SK-N-SH (cell line): ENCODE measurements around the gene GNS. TPM values are rescaled to one million over a fixed set of nuclear protein-coding genes. Genes with fewer than 3 reads are reported as not detected.

Experiments used
- CTCF ChIA-PET: fragments of 300-600, 350-600 bp; formaldehyde crosslinking; extraction: SDS; loops from one replicate; lab custom pipeline; 2021; lab: Yijun Ruan, JAX
- POLR2A ChIA-PET: fragments of 350-600 bp; sonication (Branson Sonifier 250); formaldehyde crosslinking; extraction: SDS; loops from one replicate; lab custom pipeline; 2020; ENCODE audit warnings: antibody characterized with exemption, inconsistent platforms; lab: Yijun Ruan, JAX
- DNase-seq: peaks from one replicate; pipeline ENCODE4 v3.0.0; 2012
- H2AFZ ChIP-seq: fragments of 200-600 bp; sonication (generic); 2 replicates; pipeline ENCODE4 v1.8.1; 2016; ENCODE audit warnings: antibody characterized with exemption, mild to moderate bottlenecking, low read depth
- H3F3A ChIP-seq: fragments of 200-600 bp; sonication (generic); replicated peaks from 2 replicates; pipeline ENCODE3; 2016; ENCODE audit warnings: antibody characterized with exemption, mild to moderate bottlenecking; ENCODE audit not compliant: insufficient read depth
- H3K27ac ChIP-seq, 2 experiments: fragments of 200-500 bp in 1 of 2; fragments of 200-600 bp in 1 of 2; sonication (Bioruptor generic) in 1 of 2; sonication (generic), shearing (Covaris generic) in 1 of 2; 2 replicates each; pipeline versions ENCODE4 v1.5.1 to v1.6.1; 2014 to 2016; ENCODE audit warnings: low read depth in 2 of 2, inconsistent platforms in 1 of 2, low read length in 1 of 2, mild to moderate bottlenecking in 1 of 2, mixed read lengths in 1 of 2
- H3K27me3 ChIP-seq: fragments of 200-600 bp; sonication (generic), shearing (Covaris generic); 2 replicates; pipeline ENCODE4 v1.6.1; 2016; ENCODE audit warnings: mixed run types; ENCODE audit not compliant: insufficient read depth
- H3K36me3 ChIP-seq, 2 experiments: fragments of 200-500 bp in 1 of 2; fragments of 200-600 bp in 1 of 2; sonication (Bioruptor generic) in 1 of 2; sonication (generic) in 1 of 2; replicated peaks in 1 of 2; 2 replicates each; pipeline versions ENCODE3 to v1.5.1; 2014 to 2016; ENCODE audit warnings: low read length in 1 of 2, mild to moderate bottlenecking in 1 of 2; ENCODE audit not compliant: insufficient read depth in 2 of 2, control insufficient read depth in 1 of 2
- H3K4me1 ChIP-seq, 2 experiments: fragments of 200-500 bp in 1 of 2; fragments of 200-600 bp in 1 of 2; sonication (Bioruptor generic) in 1 of 2; sonication (generic), shearing (Covaris generic) in 1 of 2; 2 replicates each; pipeline versions ENCODE4 v1.5.1 to v1.6.1; 2014 to 2016; ENCODE audit warnings: low read depth in 1 of 2, low read length in 1 of 2, mixed run types in 1 of 2; ENCODE audit not compliant: insufficient read depth in 2 of 2, control insufficient read depth in 1 of 2
- H3K4me2 ChIP-seq: fragments of 200-600 bp; sonication (generic), shearing (Covaris generic); 2 replicates; pipeline ENCODE4 v1.6.1; 2017; ENCODE audit warnings: mixed run types
- H3K4me3 ChIP-seq, 2 experiments: fragments of 200-500 bp in 1 of 2; fragments of 200-600 bp in 1 of 2; sonication (Bioruptor generic) in 1 of 2; sonication (generic), shearing (Covaris generic) in 1 of 2; 2 replicates each; pipeline versions ENCODE4 v1.5.1 to v1.8.1; 2014 to 2016; ENCODE audit warnings: low read depth in 2 of 2, inconsistent platforms in 1 of 2, low read length in 1 of 2, mild to moderate bottlenecking in 1 of 2, mixed read lengths in 1 of 2, moderate library complexity in 1 of 2
- H3K79me2 ChIP-seq: fragments of 200-600 bp; sonication (generic); 2 replicates; pipeline ENCODE4 v1.8.1; 2017; ENCODE audit warnings: mild to moderate bottlenecking; ENCODE audit not compliant: insufficient read depth
- H3K9ac ChIP-seq: fragments of 200-600 bp; sonication (generic); 2 replicates; pipeline ENCODE4 v1.6.1; 2017; ENCODE audit warnings: mixed run types
- H3K9me2 ChIP-seq: fragments of 200-600 bp; sonication (generic); 2 replicates; pipeline ENCODE4 v1.6.1; 2017; ENCODE audit warnings: mixed run types
- H3K9me3 ChIP-seq: fragments of 200-600 bp; sonication (generic); 2 replicates; pipeline ENCODE4 v1.6.1; 2017; ENCODE audit warnings: mixed run types, mild to moderate bottlenecking, moderate library complexity
- H4K20me1 ChIP-seq: fragments of 200-600 bp; sonication (generic); 2 replicates; pipeline ENCODE4 v1.6.1; 2017; ENCODE audit warnings: mild to moderate bottlenecking, mixed run types; ENCODE audit not compliant: insufficient read depth
- CHD2 ChIP-seq: fragments of 150-350 bp; IDR thresholded peaks from 2 replicates; pipeline ENCODE4 v1.6.1; 2018; ENCODE audit warnings: low read length; ENCODE audit not compliant: partially characterized antibody
- EP300 ChIP-seq, 2 experiments: IDR thresholded peaks; 2 replicates each; pipeline versions ENCODE4 v1.4.0 to v1.6.1; 2012; ENCODE audit warnings: borderline replicate concordance in 1 of 2, low read depth in 1 of 2, low read length in 1 of 2
- FOSL2 ChIP-seq: IDR thresholded peaks from 2 replicates; pipeline ENCODE4 v1.4.0; 2012; ENCODE audit warnings: low read depth, mild to moderate bottlenecking, moderate library complexity, borderline replicate concordance
- FOXJ3 ChIP-seq: sonication (generic); formaldehyde crosslinking; IDR thresholded peaks from 2 replicates; pipeline ENCODE4 v1.5.1; 2020; ENCODE audit warnings: mild to moderate bottlenecking, missing genetic modification reagents
- FOXM1 ChIP-seq: IDR thresholded peaks from 2 replicates; pipeline ENCODE4 v1.4.0; 2012; ENCODE audit warnings: low read depth, mild to moderate bottlenecking
- GATA2 ChIP-seq: sonication (generic); formaldehyde crosslinking; IDR thresholded peaks from 2 replicates; pipeline ENCODE4 v1.5.0; 2020; ENCODE audit warnings: mild to moderate bottlenecking, missing genetic modification reagents
- MXI1 ChIP-seq: IDR thresholded peaks from 2 replicates; pipeline ENCODE4 v1.6.1; 2012; ENCODE audit warnings: mild to moderate bottlenecking, low read depth, low read length, improper control_type of control experiment
- RAD21 ChIP-seq: IDR thresholded peaks from 2 replicates; pipeline ENCODE4 v1.6.1; 2012; ENCODE audit warnings: mild to moderate bottlenecking, low read length
- TAF1 ChIP-seq: IDR thresholded peaks from 2 replicates; pipeline ENCODE4 v1.6.1; 2012; ENCODE audit warnings: low read depth, mild to moderate bottlenecking, low read length, moderate library complexity, borderline replicate concordance
- WGBS: methylation state at CpG from one replicate; pipeline ENCODE4 v1.1.6; 2017; ENCODE audit warnings: low lambda C conversion rate; 5-methylcytosine and 5-hydroxymethylcytosine counted together
- polyA plus RNA-seq, 3 experiments: library from polyadenylated mRNA; depleted of rRNA; stranded (reverse); fragments of >200 nt; gene quantifications; 2 replicates each; pipeline ENCODE4 v1.2.3, GENCODE V29; 2012
- TF ChIP-seq, protein P1 (sequence below): IDR thresholded peaks from 2 replicates; pipeline ENCODE4 v1.4.0; 2012; ENCODE audit warnings: low read depth, borderline replicate concordance
- TF ChIP-seq, protein P2 (sequence below): IDR thresholded peaks from 2 replicates; pipeline ENCODE4 v1.4.0; 2012; ENCODE audit warnings: low read depth, borderline replicate concordance
- TF ChIP-seq, protein P3 (sequence below): fragments of 150-350 bp; IDR thresholded peaks from 2 replicates; pipeline ENCODE4 v1.6.1; 2016; ENCODE audit warnings: mild to moderate bottlenecking, low read depth, low read length

The GNS gene
- polyA plus RNA-seq, 1 of the 3 experiments (the other 2 are of a cell fraction), result 74.8 TPM

DNA sequence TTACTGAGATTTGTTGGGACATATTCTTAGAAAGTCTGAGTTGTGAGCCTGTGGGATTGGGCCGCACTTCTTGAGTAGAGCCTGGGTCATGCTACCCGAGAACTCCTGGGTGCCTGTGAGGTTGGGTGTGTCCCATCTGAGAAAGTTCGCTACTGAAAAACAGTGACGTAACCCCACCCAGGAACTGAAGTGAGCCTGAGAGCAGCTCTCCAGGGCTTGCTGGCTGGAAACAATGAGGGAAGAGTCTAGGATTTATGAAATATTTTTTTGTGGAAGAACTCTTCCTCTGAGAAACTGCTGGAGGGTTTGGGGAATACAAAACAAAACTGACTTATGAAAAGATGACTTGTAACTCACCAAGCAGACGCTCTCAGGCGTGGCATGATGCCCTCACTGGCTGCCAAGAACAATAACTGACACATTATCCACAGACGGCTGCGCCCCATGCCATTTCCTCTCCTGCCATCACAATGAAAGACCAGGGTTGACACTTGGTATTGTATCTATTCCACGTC lies 79.7 kb downstream of the GNS start (continued):
- TF ChIP-seq, protein P1, sequence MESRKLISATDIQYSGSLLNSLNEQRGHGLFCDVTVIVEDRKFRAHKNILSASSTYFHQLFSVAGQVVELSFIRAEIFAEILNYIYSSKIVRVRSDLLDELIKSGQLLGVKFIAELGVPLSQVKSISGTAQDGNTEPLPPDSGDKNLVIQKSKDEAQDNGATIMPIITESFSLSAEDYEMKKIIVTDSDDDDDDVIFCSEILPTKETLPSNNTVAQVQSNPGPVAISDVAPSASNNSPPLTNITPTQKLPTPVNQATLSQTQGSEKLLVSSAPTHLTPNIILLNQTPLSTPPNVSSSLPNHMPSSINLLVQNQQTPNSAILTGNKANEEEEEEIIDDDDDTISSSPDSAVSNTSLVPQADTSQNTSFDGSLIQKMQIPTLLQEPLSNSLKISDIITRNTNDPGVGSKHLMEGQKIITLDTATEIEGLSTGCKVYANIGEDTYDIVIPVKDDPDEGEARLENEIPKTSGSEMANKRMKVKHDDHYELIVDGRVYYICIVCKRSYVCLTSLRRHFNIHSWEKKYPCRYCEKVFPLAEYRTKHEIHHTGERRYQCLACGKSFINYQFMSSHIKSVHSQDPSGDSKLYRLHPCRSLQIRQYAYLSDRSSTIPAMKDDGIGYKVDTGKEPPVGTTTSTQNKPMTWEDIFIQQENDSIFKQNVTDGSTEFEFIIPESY, result no peak
- TF ChIP-seq MXI1, result peak; percentile 61
- TF ChIP-seq RAD21, result no peak
- TF ChIP-seq FOXJ3 (CRISPR knock-in tag), result no peak
- TF ChIP-seq, protein P2, sequence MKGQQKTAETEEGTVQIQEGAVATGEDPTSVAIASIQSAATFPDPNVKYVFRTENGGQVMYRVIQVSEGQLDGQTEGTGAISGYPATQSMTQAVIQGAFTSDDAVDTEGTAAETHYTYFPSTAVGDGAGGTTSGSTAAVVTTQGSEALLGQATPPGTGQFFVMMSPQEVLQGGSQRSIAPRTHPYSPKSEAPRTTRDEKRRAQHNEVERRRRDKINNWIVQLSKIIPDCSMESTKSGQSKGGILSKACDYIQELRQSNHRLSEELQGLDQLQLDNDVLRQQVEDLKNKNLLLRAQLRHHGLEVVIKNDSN, result no peak
- TF ChIP-seq FOSL2, result 0 out of 2 replicates have a peak, but pooled peaks have one; percentile 16
- TF ChIP-seq CHD2, result no peak

DNA sequence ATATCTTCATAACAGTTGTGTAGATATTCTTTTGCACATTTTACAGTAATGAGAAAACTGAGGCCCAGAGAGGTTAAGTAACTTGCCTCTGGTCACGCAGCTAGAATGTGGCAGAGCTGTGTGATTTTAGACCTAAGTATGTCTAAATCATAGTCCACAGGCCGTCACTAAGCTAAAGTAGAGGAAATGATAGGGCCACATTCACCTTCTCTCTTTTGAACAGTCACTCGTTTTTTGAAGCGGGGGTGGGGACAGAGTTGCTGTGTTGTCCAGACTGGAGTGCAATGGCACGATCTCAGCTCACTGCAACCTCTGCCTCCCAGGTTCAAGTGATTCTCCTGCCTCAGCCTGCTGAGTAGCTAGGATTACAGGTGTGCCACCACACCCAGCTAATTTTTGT lies 80.4 kb downstream of the GNS start:
- H3K79me2 ChIP-seq, result peaks cover 75% of the 10 kb centered on the region
- H3K9me2 ChIP-seq, result no peaks in the 10 kb centered on the region
- H3K4me3 ChIP-seq, result no peak overlapping the region
- no peaks in the 10 kb centered on the region for H3K9me3 ChIP-seq
- H3F3A ChIP-seq, result peaks cover 25% of the 10 kb centered on the region
- no peaks in the 10 kb centered on the region for H4K20me1 ChIP-seq
- WGBS, result 90% methylated on average over 5 of the region's 5 CpGs
- CTCF ChIA-PET, result interaction anchor here (0.6 to 1.8 kb wide), 3 partner anchors 10 to 76 kb away, joined by 4 to 6 read pairs (median 5); no protein-coding TSS in a partner anchor
- H2AFZ ChIP-seq, result no peak overlapping the region
- H3K27ac ChIP-seq, result peak overlapping the region in 1 of 2 experiments; percentile 93; a peak in 3 of 4 replicates
- H3K4me1 ChIP-seq, result peaks cover 37 to 40% of the 10 kb centered on the region in 2 experiments
- DNase-seq, result no peak
- POLR2A ChIA-PET, result interaction anchor here (0.9 kb wide), 1 partner anchor 70 kb away, joined by 3 read pairs; no protein-coding TSS in a partner anchor
- H3K9ac ChIP-seq, result peak overlapping the region; percentile 60; the same call in 1 of the 2 replicates
- no peaks in the 10 kb centered on the region for H3K27me3 ChIP-seq
- no peak for TF ChIP-seq FOXM1
- TF ChIP-seq FOXJ3 (CRISPR knock-in tag), result no peak
- TF ChIP-seq EP300 (IDR thresholded peaks at IDR 0.05; ENCODE audit: borderline replicate concordance in 1 of 2, low read depth in 1 of 2, low read length in 1 of 2), result no peak
- TF ChIP-seq FOSL2, result no peak
- TF ChIP-seq, protein P3, sequence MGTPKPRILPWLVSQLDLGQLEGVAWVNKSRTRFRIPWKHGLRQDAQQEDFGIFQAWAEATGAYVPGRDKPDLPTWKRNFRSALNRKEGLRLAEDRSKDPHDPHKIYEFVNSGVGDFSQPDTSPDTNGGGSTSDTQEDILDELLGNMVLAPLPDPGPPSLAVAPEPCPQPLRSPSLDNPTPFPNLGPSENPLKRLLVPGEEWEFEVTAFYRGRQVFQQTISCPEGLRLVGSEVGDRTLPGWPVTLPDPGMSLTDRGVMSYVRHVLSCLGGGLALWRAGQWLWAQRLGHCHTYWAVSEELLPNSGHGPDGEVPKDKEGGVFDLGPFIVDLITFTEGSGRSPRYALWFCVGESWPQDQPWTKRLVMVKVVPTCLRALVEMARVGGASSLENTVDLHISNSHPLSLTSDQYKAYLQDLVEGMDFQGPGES, result no peak
- no peak for TF ChIP-seq GATA2 (CRISPR knock-in tag)
- TF ChIP-seq TAF1, result no peak
- TF ChIP-seq, all 33 proteins: peak for 0
- Histone ChIP-seq H3K36me3 (no peaks in the 10 kb centered on the region), H3K4me2 (peak overlapping the region; percentile 78)
